MCF 10A (cell line): ENCODE data around the gene TMEM63A. TPM values are rescaled to one million over a fixed set of nuclear protein-coding genes. Genes with fewer than 3 reads are reported as not detected.

Experiments
- BruUV-seq: library from RNA; stranded (reverse); fragments of 400-500 nt; replicated peaks from 2 replicates; lab custom pipeline; 2021; lab: Mats Ljungman, UMichigan
- CTCF ChIA-PET: fragments of 300-600 bp; sonication (Branson Sonifier 250); formaldehyde crosslinking; extraction: SDS; loops from one replicate; lab custom pipeline; 2021; ENCODE audit warnings: antibody characterized with exemption, inconsistent platforms; lab: Yijun Ruan, JAX
- POLR2A ChIA-PET: fragments of 300-600, 350-650 bp; sonication (Branson Sonifier 250); formaldehyde crosslinking; extraction: SDS; loops from one replicate; lab custom pipeline; 2020; ENCODE audit warnings: antibody characterized with exemption, inconsistent platforms; lab: Yijun Ruan, JAX
- DNase-seq: peaks from one replicate; pipeline ENCODE4 v3.0.0-alpha.2; 2018; ENCODE audit not compliant: unreplicated experiment
- H3K27ac Mint-ChIP-seq: one replicate; pipeline ENCODE4 v1.8.0; 2022; ENCODE audit warnings: mild to moderate bottlenecking, low read depth, mixed read lengths; ENCODE audit not compliant: unreplicated experiment
- H3K27me3 Mint-ChIP-seq: one replicate; pipeline ENCODE4 v1.8.0; 2022; ENCODE audit warnings: mixed read lengths; ENCODE audit not compliant: insufficient read depth, unreplicated experiment
- H3K36me3 Mint-ChIP-seq: one replicate; pipeline ENCODE4 v1.8.0; 2022; ENCODE audit warnings: mild to moderate bottlenecking, moderate library complexity, mixed read lengths; ENCODE audit not compliant: insufficient read depth, unreplicated experiment
- H3K4me1 Mint-ChIP-seq: one replicate; pipeline ENCODE4 v1.8.0; 2022; ENCODE audit warnings: mixed read lengths; ENCODE audit not compliant: insufficient read depth, unreplicated experiment
- H3K4me3 Mint-ChIP-seq: one replicate; pipeline ENCODE4 v1.8.0; 2022; ENCODE audit warnings: mild to moderate bottlenecking, moderate library complexity, mixed read lengths; ENCODE audit not compliant: unreplicated experiment
- H3K9me3 Mint-ChIP-seq: one replicate; pipeline ENCODE4 v1.8.0; 2022; ENCODE audit warnings: mixed read lengths; ENCODE audit not compliant: unreplicated experiment
- intact Hi-C: fragments of 100-400 bp; cut with micrococcal nuclease; formaldehyde crosslinking; loops from 2 replicates; pipeline ENCODE4 v1.14.1; 2022
- total RNA-seq: library from RNA; stranded (reverse); gene quantifications from 2 replicates; pipeline ENCODE4 v1.2.3, GENCODE V29; 2022
- TF ChIP-seq, protein P1 (sequence below): fragments of 200-600 bp; IDR thresholded peaks from one replicate; pipeline ENCODE4 v1.8.0; 2022; ENCODE audit warnings: antibody characterized with exemption, mild to moderate bottlenecking; ENCODE audit not compliant: unreplicated experiment

The TMEM63A gene
- total RNA-seq, 1 experiment from 2014 or later: 52.1 TPM

DNA sequence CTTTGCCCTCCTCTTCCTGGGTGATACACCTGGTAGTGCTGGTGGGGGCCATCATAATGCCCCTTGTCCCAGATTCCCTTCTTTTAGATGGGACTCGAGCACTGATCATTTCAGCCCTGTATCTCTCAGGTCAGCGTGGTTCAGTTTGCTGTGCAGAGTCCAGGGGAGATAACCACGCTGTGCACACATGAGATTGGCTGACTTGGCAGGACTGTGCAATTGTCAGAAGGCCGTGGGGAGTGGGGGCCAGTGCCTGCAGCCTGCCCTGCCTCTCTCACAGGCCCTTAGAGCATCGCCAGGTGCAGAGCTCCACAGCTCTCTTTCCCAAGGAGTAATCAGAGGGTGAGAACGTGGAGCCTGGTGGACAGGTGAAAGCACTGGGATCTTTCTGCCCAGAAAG lies 57.1 kb downstream of the TMEM63A start:
- peaks cover 9% of the 10 kb centered on the region for H3K36me3 Mint-ChIP-seq
- no peak overlapping the region for H3K4me3 Mint-ChIP-seq
- TF ChIP-seq, protein P1, sequence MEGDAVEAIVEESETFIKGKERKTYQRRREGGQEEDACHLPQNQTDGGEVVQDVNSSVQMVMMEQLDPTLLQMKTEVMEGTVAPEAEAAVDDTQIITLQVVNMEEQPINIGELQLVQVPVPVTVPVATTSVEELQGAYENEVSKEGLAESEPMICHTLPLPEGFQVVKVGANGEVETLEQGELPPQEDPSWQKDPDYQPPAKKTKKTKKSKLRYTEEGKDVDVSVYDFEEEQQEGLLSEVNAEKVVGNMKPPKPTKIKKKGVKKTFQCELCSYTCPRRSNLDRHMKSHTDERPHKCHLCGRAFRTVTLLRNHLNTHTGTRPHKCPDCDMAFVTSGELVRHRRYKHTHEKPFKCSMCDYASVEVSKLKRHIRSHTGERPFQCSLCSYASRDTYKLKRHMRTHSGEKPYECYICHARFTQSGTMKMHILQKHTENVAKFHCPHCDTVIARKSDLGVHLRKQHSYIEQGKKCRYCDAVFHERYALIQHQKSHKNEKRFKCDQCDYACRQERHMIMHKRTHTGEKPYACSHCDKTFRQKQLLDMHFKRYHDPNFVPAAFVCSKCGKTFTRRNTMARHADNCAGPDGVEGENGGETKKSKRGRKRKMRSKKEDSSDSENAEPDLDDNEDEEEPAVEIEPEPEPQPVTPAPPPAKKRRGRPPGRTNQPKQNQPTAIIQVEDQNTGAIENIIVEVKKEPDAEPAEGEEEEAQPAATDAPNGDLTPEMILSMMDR: no peak
- no peaks in the 10 kb centered on the region for H3K9me3 Mint-ChIP-seq
- H3K27me3 Mint-ChIP-seq: no peaks in the 10 kb centered on the region
- no peak for DNase-seq
- H3K4me1 Mint-ChIP-seq: peaks cover 26% of the 10 kb centered on the region
- no peak overlapping the region for H3K27ac Mint-ChIP-seq
- ChIA-PET POLR2A (interaction anchor here (0.6 to 4.1 kb wide), 7 partner anchors 11 to 872 kb away, joined by 3 to 42 read pairs (median 4); partner anchors contain the start of genes EPHX1 and SRP9), CTCF (interaction anchor here (0.5 to 3.4 kb wide), 12 partner anchors 12 to 659 kb away, joined by 3 to 20 read pairs (median 4); partner anchors contain the start of gene SRP9)
- intact Hi-C loops: no loop called here
- no TSS peak for BruUV-seq

DNA sequence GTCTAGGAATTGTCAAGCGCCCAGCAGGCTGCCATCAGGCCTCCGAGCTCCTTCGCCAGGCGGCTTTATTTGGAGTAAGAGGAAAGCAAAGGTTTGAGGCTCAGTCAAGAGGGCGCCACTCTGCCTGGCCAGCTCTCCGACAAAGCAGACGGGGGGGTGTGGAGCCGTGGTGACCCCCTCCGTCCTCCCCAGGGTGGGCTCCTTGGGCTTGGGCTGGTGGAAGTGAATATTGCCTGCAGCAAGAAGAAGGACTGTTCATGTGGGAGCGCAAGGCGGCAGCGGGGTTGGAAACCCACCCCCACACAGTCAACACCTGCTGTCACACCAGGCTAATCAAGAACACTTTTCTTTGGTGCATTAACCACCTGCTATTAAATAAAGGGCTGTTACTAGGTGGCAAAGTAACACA lies 57.6 kb downstream of the TMEM63A start:
- no peak overlapping the region for H3K27ac Mint-ChIP-seq
- DNase-seq: no peak
- no peak overlapping the region for H3K4me3 Mint-ChIP-seq
- intact Hi-C loops: no loop called here
- CTCF ChIA-PET: interaction anchor here (0.6 to 3.4 kb wide), 9 partner anchors 12 to 660 kb away, joined by 3 to 21 read pairs (median 5); partner anchors contain the start of gene SRP9
- H3K36me3 Mint-ChIP-seq: peaks cover 10% of the 10 kb centered on the region
- no peaks in the 10 kb centered on the region for H3K9me3 Mint-ChIP-seq
- peaks cover 32% of the 10 kb centered on the region for H3K4me1 Mint-ChIP-seq
- no TSS peak for BruUV-seq
- POLR2A ChIA-PET: interaction anchor here (2.7 to 4.1 kb wide), 4 partner anchors 10 to 45 kb away, joined by 6 to 42 read pairs (median 23); partner anchors contain the start of genes EPHX1 and SRP9
- TF ChIP-seq, protein P1: no peak
- H3K27me3 Mint-ChIP-seq: no peaks in the 10 kb centered on the region

DNA sequence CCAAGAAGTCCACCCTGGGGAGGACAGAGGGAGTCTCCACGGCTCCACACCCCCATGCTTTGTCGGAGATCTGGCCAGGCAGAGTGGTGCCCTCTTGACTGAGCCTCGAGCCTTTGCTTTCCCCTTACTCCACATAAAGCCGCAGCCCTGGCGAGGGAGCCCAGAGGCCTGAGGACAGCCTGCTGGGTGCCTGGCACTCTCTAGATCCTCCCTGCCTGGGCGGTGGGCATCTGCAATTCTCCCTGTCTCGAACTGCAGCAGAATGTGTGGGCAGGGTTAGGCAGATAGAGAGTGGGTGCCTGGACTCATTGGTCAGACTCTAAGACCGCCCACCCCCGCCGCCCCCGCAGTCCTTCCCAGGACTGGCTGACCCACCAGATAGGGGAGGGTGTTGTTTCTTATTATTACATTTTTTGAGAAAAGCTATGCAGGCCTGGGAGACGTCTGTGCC lies 58.3 kb downstream of the TMEM63A start:
- ChIA-PET POLR2A (interaction anchor here (0.8 to 2.7 kb wide), 2 partner anchors 12 to 14 kb away, joined by 3 to 15 read pairs; partner anchors contain the start of gene EPHX1), CTCF (interaction anchor here (0.6 to 2.7 kb wide), 5 partner anchors 12 to 268 kb away, joined by 3 to 21 read pairs (median 4); partner anchors contain the start of gene SRP9)
- peaks cover 14% of the 10 kb centered on the region for H3K36me3 Mint-ChIP-seq
- H3K27me3 Mint-ChIP-seq: no peaks in the 10 kb centered on the region
- TF ChIP-seq, protein P1: no peak
- intact Hi-C loops: no loop called here
- peaks cover 36% of the 10 kb centered on the region for H3K4me1 Mint-ChIP-seq
- no peaks in the 10 kb centered on the region for H3K9me3 Mint-ChIP-seq
- BruUV-seq: no TSS peak
- no peak overlapping the region for H3K4me3 Mint-ChIP-seq
- no peak for DNase-seq
- no peak overlapping the region for H3K27ac Mint-ChIP-seq

DNA sequence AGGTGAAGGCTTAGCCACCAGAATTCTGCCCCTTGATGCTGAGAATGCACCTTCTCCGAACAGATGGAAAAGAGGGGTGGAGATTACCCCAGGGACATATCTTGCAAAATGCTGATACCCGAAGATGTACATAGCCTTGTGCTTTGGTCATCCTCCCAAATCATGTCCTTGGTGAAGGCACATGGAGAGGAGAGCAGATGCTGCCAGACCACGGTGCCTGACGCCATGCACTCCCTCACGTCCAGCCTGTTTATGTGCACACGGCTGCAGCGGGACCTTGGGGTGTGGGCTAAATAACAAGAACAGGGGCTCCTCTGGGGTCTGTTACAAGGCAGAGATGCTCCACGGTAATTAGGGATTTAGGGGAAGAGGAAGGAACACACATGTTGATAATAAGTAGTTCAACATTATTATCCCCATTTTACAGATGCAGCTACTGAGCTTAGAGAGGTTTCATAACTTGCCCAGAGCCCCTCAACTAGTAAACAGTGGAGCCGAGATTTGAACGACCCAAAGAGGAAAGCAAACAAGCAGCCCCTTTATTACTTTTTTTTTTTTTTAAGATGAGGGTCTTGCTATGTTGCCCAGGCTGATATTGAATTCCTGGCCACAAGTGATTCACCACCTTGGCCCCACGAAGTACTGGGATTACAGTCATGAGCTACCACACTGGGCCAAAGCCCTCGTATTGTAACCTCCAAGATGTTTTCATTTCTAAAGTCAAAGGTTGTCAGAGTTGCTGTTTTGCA lies 59.4 kb downstream of the TMEM63A start:
- peaks cover 43% of the 10 kb centered on the region for H3K4me1 Mint-ChIP-seq
- intact Hi-C loops: no loop called here
- peaks cover 14% of the 10 kb centered on the region for H3K36me3 Mint-ChIP-seq
- no peak overlapping the region for H3K4me3 Mint-ChIP-seq
- no TSS peak for BruUV-seq
- no peaks in the 10 kb centered on the region for H3K27me3 Mint-ChIP-seq
- ChIA-PET CTCF (interaction anchor here (0.6 to 2.7 kb wide), 11 partner anchors 11 to 373 kb away, joined by 3 to 21 read pairs (median 4); partner anchors contain the start of gene SRP9), POLR2A (interaction anchor here (0.8 to 2.7 kb wide), 8 partner anchors 10 to 171 kb away, joined by 3 to 15 read pairs (median 4); partner anchors contain the start of genes EPHX1, PYCR2 and SRP9)
- DNase-seq: no peak
- no peak overlapping the region for H3K27ac Mint-ChIP-seq
- TF ChIP-seq, protein P1: no peak
- H3K9me3 Mint-ChIP-seq: no peaks in the 10 kb centered on the region
